ENCODE results near the gene STAG1.
"Not testable (repeated sequence)": the region's sequence is repeated elsewhere in the genome, so short reads cannot be mapped to it uniquely, and the experiment has no call there.

Gene STAG1

GRCh38 chr3:136564962-136565361, 187.2 kb downstream of the STAG1 start:
- H3K4me1 Mint-ChIP-seq, H3K4me3 Mint-ChIP-seq, H3K9me3 Mint-ChIP-seq, ATAC-seq, H3K27ac Mint-ChIP-seq, H3K27me3 Mint-ChIP-seq, DNase-seq: not testable (repeated sequence)

GRCh38 chr3:136562026-136562425, 190.2 kb downstream of the STAG1 start:
- Mint-ChIP-seq H3K4me1 (no peaks in the 10 kb centered on the region), H3K27ac (no peak overlapping the region)

GRCh38 chr3:136559896-136560295, 192.3 kb downstream of the STAG1 start:
- DNase-seq: no peak

More at GRCh38 chr3:136562026-136562425, 190.2 kb downstream of the STAG1 start:
- Mint-ChIP-seq H3K27me3 (no peaks in the 10 kb centered on the region), H3K9me3 (no peaks in the 10 kb centered on the region), H3K4me3 (no peak overlapping the region)
- DNase-seq (no peak), ATAC-seq (no peak)

GRCh38 chr3:136549461-136549860, 202.7 kb downstream of the STAG1 start:
- not testable (repeated sequence) for ATAC-seq, DNase-seq, H3K9me3 Mint-ChIP-seq, H3K27me3 Mint-ChIP-seq, H3K27ac Mint-ChIP-seq, H3K4me3 Mint-ChIP-seq
- peaks cover 23% of the 10 kb centered on the region for H3K4me1 Mint-ChIP-seq

More at GRCh38 chr3:136559896-136560295, 192.3 kb downstream of the STAG1 start:
- Mint-ChIP-seq H3K9me3 (no peaks in the 10 kb centered on the region), H3K27ac (no peak overlapping the region), H3K27me3 (no peaks in the 10 kb centered on the region), H3K4me3 (no peak overlapping the region), H3K4me1 (no peaks in the 10 kb centered on the region)
- ATAC-seq: no peak

- Mint-ChIP-seq H3K27me3 (no peaks in the 10 kb centered on the region), H3K4me1 (peaks cover 23% of the 10 kb centered on the region), H3K4me3 (no peak overlapping the region), H3K9me3 (no peaks in the 10 kb centered on the region), H3K27ac (no peak overlapping the region)
- DNase-seq (no peak), ATAC-seq (no peak)
Measured at GRCh38 chr3:136547293-136547692, 204.9 kb downstream of the STAG1 start.

GRCh38 chr3:136546720-136547119, 205.5 kb downstream of the STAG1 start:
- no peak for ATAC-seq
- Mint-ChIP-seq H3K4me1 (peaks cover 23% of the 10 kb centered on the region), H3K4me3 (no peak overlapping the region), H3K27me3 (no peaks in the 10 kb centered on the region), H3K9me3 (no peaks in the 10 kb centered on the region), H3K27ac (no peak overlapping the region)
- no peak for DNase-seq

- Mint-ChIP-seq H3K27ac (no peak overlapping the region), H3K4me1 (peaks cover 23% of the 10 kb centered on the region), H3K4me3 (no peak overlapping the region), H3K27me3 (no peaks in the 10 kb centered on the region), H3K9me3 (no peaks in the 10 kb centered on the region)
- no peak for ATAC-seq
- DNase-seq: no peak
Measured at GRCh38 chr3:136545664-136546268, 206.4 kb downstream of the STAG1 start.

GRCh38 chr3:136544532-136544931, 207.6 kb downstream of the STAG1 start:
- H3K4me3 Mint-ChIP-seq: no peak overlapping the region
- no peaks in the 10 kb centered on the region for H3K9me3 Mint-ChIP-seq
- ATAC-seq (no peak), DNase-seq (no peak)
- no peaks in the 10 kb centered on the region for H3K27me3 Mint-ChIP-seq
- peaks cover 23% of the 10 kb centered on the region for H3K4me1 Mint-ChIP-seq
- no peak overlapping the region for H3K27ac Mint-ChIP-seq

GRCh38 chr3:136543385-136543784, 208.8 kb downstream of the STAG1 start:
- Mint-ChIP-seq H3K4me3 (no peak overlapping the region), H3K27me3 (no peaks in the 10 kb centered on the region), H3K9me3 (no peaks in the 10 kb centered on the region), H3K27ac (no peak overlapping the region), H3K4me1 (peaks cover 18% of the 10 kb centered on the region)
- ATAC-seq: no peak
- DNase-seq: no peak

GRCh38 chr3:136535906-136536305, 216.3 kb downstream of the STAG1 start:
- ATAC-seq: no peak
- Mint-ChIP-seq H3K4me1 (no peaks in the 10 kb centered on the region), H3K4me3 (no peak overlapping the region), H3K27me3 (no peaks in the 10 kb centered on the region), H3K27ac (no peak overlapping the region), H3K9me3 (peaks cover 10 to 16% of the 10 kb centered on the region in 2 donors)
- no peak for DNase-seq

GRCh38 chr3:136532766-136533165, 219.4 kb downstream of the STAG1 start:
- Mint-ChIP-seq H3K4me3 (no peak overlapping the region), H3K27ac (no peak overlapping the region), H3K4me1 (no peaks in the 10 kb centered on the region), H3K27me3 (no peaks in the 10 kb centered on the region), H3K9me3 (peaks cover 10 to 27% of the 10 kb centered on the region in 2 donors)
- DNase-seq: no peak
- ATAC-seq: no peak

GRCh38 chr3:136518102-136518501, 234.1 kb downstream of the STAG1 start:
- no peak overlapping the region for H3K4me3 Mint-ChIP-seq
- peaks cover 0 to under 1% of the 10 kb centered on the region in 2 donors for H3K9me3 Mint-ChIP-seq
- ATAC-seq (no peak), DNase-seq (no peak)
- H3K4me1 Mint-ChIP-seq: no peaks in the 10 kb centered on the region
- H3K27me3 Mint-ChIP-seq: no peaks in the 10 kb centered on the region
- H3K27ac Mint-ChIP-seq: no peak overlapping the region

- DNase-seq (no peak), ATAC-seq (no peak)
- Mint-ChIP-seq H3K27ac (no peak overlapping the region), H3K4me1 (no peaks in the 10 kb centered on the region), H3K27me3 (no peaks in the 10 kb centered on the region), H3K4me3 (no peak overlapping the region), H3K9me3 (no peaks in the 10 kb centered on the region)
Measured at GRCh38 chr3:136516656-136517055, 235.5 kb downstream of the STAG1 start.

GRCh38 chr3:136516095-136516494, 236.1 kb downstream of the STAG1 start:
- no peaks in the 10 kb centered on the region for H3K9me3 Mint-ChIP-seq
- no peak overlapping the region for H3K27ac Mint-ChIP-seq
- H3K27me3 Mint-ChIP-seq: no peaks in the 10 kb centered on the region
- DNase-seq (no peak), ATAC-seq (no peak)
- H3K4me3 Mint-ChIP-seq: no peak overlapping the region
- no peaks in the 10 kb centered on the region for H3K4me1 Mint-ChIP-seq

- H3K4me1 Mint-ChIP-seq, H3K4me3 Mint-ChIP-seq, ATAC-seq, H3K9me3 Mint-ChIP-seq, H3K27ac Mint-ChIP-seq, DNase-seq, H3K27me3 Mint-ChIP-seq: not testable (repeated sequence)
Measured at GRCh38 chr3:136514533-136514932, 237.6 kb downstream of the STAG1 start.

GRCh38 chr3:136513367-136513766, 238.8 kb downstream of the STAG1 start:
- DNase-seq: no peak
- Mint-ChIP-seq H3K9me3 (no peaks in the 10 kb centered on the region), H3K27me3 (no peaks in the 10 kb centered on the region), H3K27ac (no peak overlapping the region), H3K4me1 (no peaks in the 10 kb centered on the region), H3K4me3 (no peak overlapping the region)
- ATAC-seq: no peak

GRCh38 chr3:136512381-136512780, 239.8 kb downstream of the STAG1 start:
- no peak overlapping the region for H3K4me3 Mint-ChIP-seq
- DNase-seq (no peak), ATAC-seq (no peak)
- H3K9me3 Mint-ChIP-seq: no peaks in the 10 kb centered on the region
- H3K27ac Mint-ChIP-seq: no peak overlapping the region
- H3K27me3 Mint-ChIP-seq: no peaks in the 10 kb centered on the region
- H3K4me1 Mint-ChIP-seq: no peaks in the 10 kb centered on the region
